Measurements from ENCODE around the gene LAMTOR1.

Gene LAMTOR1

DNA sequence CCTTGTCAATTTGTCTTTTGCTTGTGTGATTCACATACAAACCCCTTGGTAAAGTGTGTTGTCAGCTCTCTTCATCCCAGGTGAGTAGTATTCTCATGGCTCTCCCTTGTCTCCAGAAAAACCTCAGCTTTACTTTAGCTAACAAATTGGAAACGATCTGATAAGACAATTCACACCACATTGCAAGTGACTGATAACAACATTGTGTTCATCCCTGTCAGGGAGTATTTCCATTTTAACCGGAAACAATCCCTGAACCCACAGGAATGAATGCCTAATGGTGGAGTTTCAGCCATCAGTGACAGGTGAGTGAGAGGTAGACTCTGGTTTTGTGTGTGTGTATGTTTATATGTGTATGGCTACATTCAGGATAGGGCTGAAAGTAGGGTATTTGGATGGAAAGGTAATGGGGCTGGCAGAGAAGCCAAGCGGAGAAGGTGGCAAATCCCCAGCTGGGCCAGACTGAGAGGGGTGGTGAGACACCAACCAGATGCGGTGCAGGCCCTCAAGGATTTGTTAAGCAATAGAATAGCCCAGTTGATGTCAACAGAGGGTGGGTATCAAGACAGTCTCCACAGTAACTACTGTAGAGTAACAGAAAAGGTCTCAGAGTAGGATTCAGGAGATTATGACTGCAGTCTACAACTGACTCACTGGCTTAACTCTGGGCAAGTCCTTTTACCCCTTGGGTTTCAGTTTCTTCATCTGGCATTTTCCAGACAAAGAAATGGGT lies 14.9 kb downstream of the LAMTOR1 start:
- TF ChIP-seq, protein P1, sequence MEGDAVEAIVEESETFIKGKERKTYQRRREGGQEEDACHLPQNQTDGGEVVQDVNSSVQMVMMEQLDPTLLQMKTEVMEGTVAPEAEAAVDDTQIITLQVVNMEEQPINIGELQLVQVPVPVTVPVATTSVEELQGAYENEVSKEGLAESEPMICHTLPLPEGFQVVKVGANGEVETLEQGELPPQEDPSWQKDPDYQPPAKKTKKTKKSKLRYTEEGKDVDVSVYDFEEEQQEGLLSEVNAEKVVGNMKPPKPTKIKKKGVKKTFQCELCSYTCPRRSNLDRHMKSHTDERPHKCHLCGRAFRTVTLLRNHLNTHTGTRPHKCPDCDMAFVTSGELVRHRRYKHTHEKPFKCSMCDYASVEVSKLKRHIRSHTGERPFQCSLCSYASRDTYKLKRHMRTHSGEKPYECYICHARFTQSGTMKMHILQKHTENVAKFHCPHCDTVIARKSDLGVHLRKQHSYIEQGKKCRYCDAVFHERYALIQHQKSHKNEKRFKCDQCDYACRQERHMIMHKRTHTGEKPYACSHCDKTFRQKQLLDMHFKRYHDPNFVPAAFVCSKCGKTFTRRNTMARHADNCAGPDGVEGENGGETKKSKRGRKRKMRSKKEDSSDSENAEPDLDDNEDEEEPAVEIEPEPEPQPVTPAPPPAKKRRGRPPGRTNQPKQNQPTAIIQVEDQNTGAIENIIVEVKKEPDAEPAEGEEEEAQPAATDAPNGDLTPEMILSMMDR (IDR thresholded peaks at IDR 0.05; ENCODE audit: extremely low read depth, missing control alignments) = no peak

GRCh38 chr11:72085621-72086351 lies 17.3 kb downstream of the LAMTOR1 start:
- TF ChIP-seq, protein P1 (IDR thresholded peaks at IDR 0.05; ENCODE audit: extremely low read depth, missing control alignments) = no peak
- DNase-seq (ENCODE audit: low spot score) = no peak

More for the DNA sequence above, 14.9 kb downstream of the LAMTOR1 start:
- DNase-seq (ENCODE audit: low spot score) = no peak

GRCh38 chr11:72084965-72085364 lies 18.1 kb downstream of the LAMTOR1 start:
- TF ChIP-seq, protein P1 (IDR thresholded peaks at IDR 0.05; ENCODE audit: extremely low read depth, missing control alignments) = no peak
- DNase-seq (ENCODE audit: low spot score) = no peak

DNA sequence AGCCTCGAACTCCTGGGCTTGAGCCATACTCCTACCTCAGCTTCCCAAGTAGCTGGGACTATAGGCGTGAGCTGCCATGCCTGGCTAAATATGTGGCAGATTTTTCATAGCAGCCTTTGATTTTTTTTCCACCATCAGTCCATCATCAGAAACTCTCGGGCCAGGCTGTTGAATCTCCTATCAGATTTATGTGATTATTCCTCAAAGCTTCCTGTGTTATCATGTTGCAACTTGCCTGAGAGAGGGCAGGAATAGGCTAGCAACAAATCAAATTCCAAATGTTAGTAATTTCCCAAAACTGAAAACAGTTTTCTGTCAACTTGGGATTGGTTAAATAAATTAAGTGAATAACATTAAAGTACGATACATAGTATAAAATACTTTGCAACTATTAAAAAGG lies 19.0 kb downstream of the LAMTOR1 start:
- no peak for DNase-seq (ENCODE audit: low spot score)
- TF ChIP-seq, protein P1 (IDR thresholded peaks at IDR 0.05; ENCODE audit: extremely low read depth, missing control alignments) = no peak

GRCh38 chr11:72083414-72083813 lies 19.7 kb downstream of the LAMTOR1 start:
- TF ChIP-seq, protein P1 (IDR thresholded peaks at IDR 0.05; ENCODE audit: extremely low read depth, missing control alignments) = no peak
- DNase-seq (ENCODE audit: low spot score) = no peak

DNA sequence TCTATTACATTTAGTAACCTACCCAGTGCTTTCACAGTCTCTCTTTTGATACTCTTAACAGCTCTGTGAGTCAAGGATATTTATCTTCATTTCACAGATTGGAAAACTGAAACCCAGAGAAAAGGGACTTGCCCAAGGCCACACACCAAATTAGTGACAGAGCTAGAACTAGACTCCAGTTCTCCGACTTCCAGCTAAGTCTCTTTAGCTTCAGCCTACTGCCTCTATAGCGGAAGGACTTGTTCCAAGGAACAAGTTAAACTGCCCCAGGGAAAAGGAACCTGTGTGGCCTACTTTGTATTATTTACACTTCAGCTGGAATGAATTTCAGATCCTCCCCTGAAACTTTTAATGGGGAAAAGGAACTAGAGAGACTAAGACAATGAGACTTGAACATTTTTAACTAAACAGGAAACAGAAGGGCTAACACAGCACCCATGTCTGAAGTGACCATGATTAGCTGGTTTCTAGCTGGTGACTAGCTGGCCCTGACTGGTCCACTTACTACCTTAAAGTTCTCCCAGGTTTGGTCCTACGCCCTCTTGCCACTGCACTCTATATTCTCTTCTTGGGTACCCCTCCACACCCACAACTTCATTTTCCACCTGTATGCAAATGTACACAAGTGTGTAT lies 21.2 kb downstream of the LAMTOR1 start:
- DNase-seq (ENCODE audit: low spot score) = no peak
- TF ChIP-seq, protein P1 (IDR thresholded peaks at IDR 0.05; ENCODE audit: extremely low read depth, missing control alignments) = no peak

DNA sequence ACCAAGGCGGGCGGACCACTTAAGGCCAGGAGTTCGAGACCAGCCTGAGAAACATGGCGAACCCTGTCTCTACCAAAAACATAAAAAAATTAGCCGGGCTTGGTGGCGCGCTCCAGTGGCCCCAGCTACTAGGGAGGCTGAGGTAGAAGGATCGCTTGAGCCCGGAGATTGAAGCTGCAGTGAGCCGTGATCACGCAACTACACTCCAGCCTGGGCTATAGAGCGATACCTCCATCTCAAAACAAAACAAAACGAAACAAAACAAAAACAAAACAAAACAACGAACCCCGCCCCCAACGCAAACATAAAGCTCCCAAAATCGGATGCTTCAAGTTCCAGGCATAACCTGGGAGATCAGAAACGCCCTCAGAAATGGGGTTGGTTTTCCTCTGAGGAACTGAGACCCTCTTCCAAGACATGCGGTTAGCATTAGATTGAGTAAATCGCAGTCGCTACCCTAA lies 21.9 kb downstream of the LAMTOR1 start:
- TF ChIP-seq, protein P1 (IDR thresholded peaks at IDR 0.05; ENCODE audit: extremely low read depth, missing control alignments) = no peak
- DNase-seq (ENCODE audit: low spot score) = no peak
